Type B pancreatic cell (in vitro differentiated cells): Measurements from ENCODE around the gene ERO1A. TPM values are rescaled to one million over a fixed set of nuclear protein-coding genes. Genes with fewer than 3 reads are reported as not detected.

Source experiments
- DNase-seq: peaks from one replicate; pipeline ENCODE4 v3.0.0; 2021; ENCODE audit warnings: mixed read lengths; ENCODE audit not compliant: unreplicated experiment; ENCODE audit errors: extremely low spot score
- H3K27ac Mint-ChIP-seq: 2 replicates; pipeline ENCODE4 v1.8.0; 2021; ENCODE audit warnings: mild to moderate bottlenecking, mixed read lengths
- H3K27me3 Mint-ChIP-seq: 2 replicates; pipeline ENCODE4 v1.8.0; 2021; ENCODE audit warnings: mixed read lengths
- H3K36me3 Mint-ChIP-seq: 2 replicates; pipeline ENCODE4 v1.8.0; 2021; ENCODE audit warnings: mixed read lengths
- H3K4me1 Mint-ChIP-seq: one replicate; pipeline ENCODE4 v1.8.0; 2021; ENCODE audit warnings: mixed read lengths; ENCODE audit not compliant: unreplicated experiment
- H3K4me3 Mint-ChIP-seq: 2 replicates; pipeline ENCODE4 v1.8.0; 2021; ENCODE audit warnings: mild to moderate bottlenecking, mixed read lengths
- H3K9me3 Mint-ChIP-seq: 2 replicates; pipeline ENCODE4 v1.8.0; 2021; ENCODE audit warnings: mixed read lengths
- total RNA-seq: library from RNA; stranded (reverse); gene quantifications from 2 replicates; pipeline ENCODE4 v1.2.1, GENCODE V29; 2021; ENCODE audit warnings: low replicate concordance
- TF ChIP-seq, protein P1 (sequence below): fragments of 200-600 bp; sonication (generic); conservative IDR thresholded peaks from 2 replicates; pipeline ENCODE4 v1.5.0; 2021; ENCODE audit warnings: antibody characterized with exemption, mild to moderate bottlenecking

ERO1A gene
- total RNA-seq, 1 donor from 2014 or later, result 49.2 TPM

DNA sequence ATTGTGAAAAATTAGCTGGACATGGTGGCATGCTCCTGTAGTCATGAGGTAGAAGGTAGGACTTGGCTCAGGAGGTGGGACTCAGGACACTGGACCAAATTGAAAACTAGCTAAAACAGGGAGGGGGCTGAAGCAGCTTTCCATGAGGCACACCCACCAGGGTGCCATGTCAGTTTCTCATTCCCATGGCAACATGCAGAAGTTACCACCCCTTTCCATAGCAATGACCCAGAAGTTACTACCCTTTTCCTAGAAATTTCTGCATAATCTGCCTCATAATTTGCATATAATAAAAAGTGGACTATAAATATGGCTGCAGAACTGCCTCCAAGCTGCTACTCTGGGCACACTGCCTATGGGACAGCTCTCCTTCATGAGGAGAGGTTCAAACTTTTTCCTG, 38.5 kb downstream of the ERO1A start:
- no peaks in the 10 kb centered on the region for H3K4me1 Mint-ChIP-seq
- TF ChIP-seq, protein P1, sequence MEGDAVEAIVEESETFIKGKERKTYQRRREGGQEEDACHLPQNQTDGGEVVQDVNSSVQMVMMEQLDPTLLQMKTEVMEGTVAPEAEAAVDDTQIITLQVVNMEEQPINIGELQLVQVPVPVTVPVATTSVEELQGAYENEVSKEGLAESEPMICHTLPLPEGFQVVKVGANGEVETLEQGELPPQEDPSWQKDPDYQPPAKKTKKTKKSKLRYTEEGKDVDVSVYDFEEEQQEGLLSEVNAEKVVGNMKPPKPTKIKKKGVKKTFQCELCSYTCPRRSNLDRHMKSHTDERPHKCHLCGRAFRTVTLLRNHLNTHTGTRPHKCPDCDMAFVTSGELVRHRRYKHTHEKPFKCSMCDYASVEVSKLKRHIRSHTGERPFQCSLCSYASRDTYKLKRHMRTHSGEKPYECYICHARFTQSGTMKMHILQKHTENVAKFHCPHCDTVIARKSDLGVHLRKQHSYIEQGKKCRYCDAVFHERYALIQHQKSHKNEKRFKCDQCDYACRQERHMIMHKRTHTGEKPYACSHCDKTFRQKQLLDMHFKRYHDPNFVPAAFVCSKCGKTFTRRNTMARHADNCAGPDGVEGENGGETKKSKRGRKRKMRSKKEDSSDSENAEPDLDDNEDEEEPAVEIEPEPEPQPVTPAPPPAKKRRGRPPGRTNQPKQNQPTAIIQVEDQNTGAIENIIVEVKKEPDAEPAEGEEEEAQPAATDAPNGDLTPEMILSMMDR, result no peak

GRCh38 chr14:52650774-52651173, 44.6 kb downstream of the ERO1A start:
- Mint-ChIP-seq H3K4me1 (no peaks in the 10 kb centered on the region), H3K27me3 (no peaks in the 10 kb centered on the region), H3K9me3 (no peaks in the 10 kb centered on the region), H3K27ac (no peak overlapping the region), H3K4me3 (no peak overlapping the region), H3K36me3 (peaks cover 17% of the 10 kb centered on the region)
- no peak for DNase-seq
- TF ChIP-seq, protein P1, result no peak

More for the DNA sequence above, 38.5 kb downstream of the ERO1A start:
- Mint-ChIP-seq H3K27ac (no peak overlapping the region), H3K36me3 (peaks cover 11% of the 10 kb centered on the region), H3K4me3 (no peak overlapping the region), H3K9me3 (no peaks in the 10 kb centered on the region), H3K27me3 (no peaks in the 10 kb centered on the region)
- no peak for DNase-seq

DNA sequence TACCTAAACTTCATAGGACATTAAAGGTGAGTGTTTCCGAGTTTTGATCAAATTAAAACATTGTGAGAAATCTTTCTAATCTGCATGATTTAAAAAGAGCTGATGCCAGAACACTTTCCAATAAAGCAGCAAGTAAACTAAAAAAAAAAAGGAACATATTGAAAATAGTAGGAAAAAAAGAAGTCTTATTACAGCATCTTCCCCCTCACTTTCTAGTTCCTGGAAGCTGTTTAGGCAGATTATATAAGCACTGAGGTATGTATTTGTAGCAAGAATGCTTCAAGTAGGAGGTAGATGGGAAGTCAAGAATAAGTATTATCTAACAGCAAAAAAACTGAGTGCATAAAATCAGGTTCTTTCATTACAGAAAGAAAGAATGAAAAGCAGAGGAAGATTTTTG, 45.8 kb downstream of the ERO1A start:
- H3K27ac Mint-ChIP-seq, result no peak overlapping the region
- H3K4me3 Mint-ChIP-seq, result no peak overlapping the region
- DNase-seq, result no peak
- peaks cover 17% of the 10 kb centered on the region for H3K36me3 Mint-ChIP-seq
- H3K9me3 Mint-ChIP-seq, result no peaks in the 10 kb centered on the region
- H3K4me1 Mint-ChIP-seq, result no peaks in the 10 kb centered on the region
- no peaks in the 10 kb centered on the region for H3K27me3 Mint-ChIP-seq
- TF ChIP-seq, protein P1, result no peak

DNA sequence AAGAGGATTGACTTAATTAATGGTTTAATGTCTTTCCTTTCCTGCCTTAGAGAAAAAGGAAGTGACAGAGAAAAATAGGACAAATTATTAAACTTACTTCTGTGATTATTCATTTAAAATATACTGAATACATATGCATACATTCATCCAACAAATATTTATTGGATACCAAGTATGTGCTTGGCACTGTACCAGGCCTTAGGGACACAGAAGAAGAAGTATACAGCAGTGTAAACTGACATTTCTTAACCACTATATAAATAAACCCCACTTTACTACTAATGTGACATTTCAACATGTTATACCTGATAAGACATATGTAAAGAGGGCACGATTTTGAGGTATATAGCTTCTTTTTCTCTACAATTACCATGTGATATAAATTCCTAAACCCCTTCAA, 53.6 kb downstream of the ERO1A start:
- H3K36me3 Mint-ChIP-seq, result peaks cover 20% of the 10 kb centered on the region
- H3K4me1 Mint-ChIP-seq, result no peaks in the 10 kb centered on the region
- no peak overlapping the region for H3K27ac Mint-ChIP-seq
- TF ChIP-seq, protein P1, result no peak
- H3K27me3 Mint-ChIP-seq, result no peaks in the 10 kb centered on the region
- H3K4me3 Mint-ChIP-seq, result no peak overlapping the region
- peaks cover 4% of the 10 kb centered on the region for H3K9me3 Mint-ChIP-seq
- no peak for DNase-seq

- DNase-seq, result no peak
- Mint-ChIP-seq H3K36me3 (peaks cover 16% of the 10 kb centered on the region), H3K27ac (no peak overlapping the region), H3K9me3 (peaks cover 4% of the 10 kb centered on the region), H3K4me3 (no peak overlapping the region), H3K4me1 (no peaks in the 10 kb centered on the region), H3K27me3 (no peaks in the 10 kb centered on the region)
- TF ChIP-seq, protein P1, result no peak
Measured at GRCh38 chr14:52640137-52640536, 55.2 kb downstream of the ERO1A start.

DNA sequence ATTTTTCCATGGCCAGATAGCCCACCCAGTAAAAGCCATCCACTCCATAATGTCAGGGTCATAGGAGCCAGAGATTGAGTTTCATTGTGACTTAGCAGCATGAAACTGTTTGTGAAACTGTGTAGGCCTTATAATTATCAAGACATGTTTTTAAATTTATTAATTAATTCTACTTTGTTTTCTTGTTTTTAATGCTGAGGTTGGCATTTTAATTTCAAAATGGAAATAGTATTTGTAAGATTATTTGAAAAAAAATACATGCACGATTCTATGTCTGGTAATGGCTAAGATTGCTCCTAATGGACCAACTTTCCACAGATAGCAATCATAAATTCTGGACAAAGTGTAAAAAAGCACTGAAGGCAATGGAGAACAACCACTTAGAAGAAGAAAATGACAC, 75.7 kb downstream of the ERO1A start:
- TF ChIP-seq, protein P1, result no peak
- H3K36me3 Mint-ChIP-seq, result peaks cover 3% of the 10 kb centered on the region
- no peaks in the 10 kb centered on the region for H3K4me1 Mint-ChIP-seq
- H3K27ac Mint-ChIP-seq, result no peak overlapping the region
- no peak for DNase-seq
- no peaks in the 10 kb centered on the region for H3K27me3 Mint-ChIP-seq
- H3K4me3 Mint-ChIP-seq, result no peak overlapping the region
- H3K9me3 Mint-ChIP-seq, result no peaks in the 10 kb centered on the region
